ENCODE data around the gene SERPINB6.
"Not testable (repeated sequence)": the region's sequence is repeated elsewhere in the genome, so short reads cannot be mapped to it uniquely, and the experiment has no call there.

SERPINB6 gene

GRCh38 chr6:3001146-3001772 lies 29.9 kb upstream of the SERPINB6 start:
- no peak for DNase-seq (ENCODE audit: low read depth)
- no peak overlapping the region for H3K4me3 ChIP-seq (ENCODE audit: low read depth, low read length)

GRCh38 chr6:2999618-3000557 lies 28.5 kb upstream of the SERPINB6 start, which contains the start of gene NQO2:
Gene NQO2 (plus strand): TSS chr6:2999894. CDS start chr6:3006553, 6,659 bp downstream.
- DNase-seq (ENCODE audit: low read depth) = no peak
- peak within 1 kb of the TSS; percentile 86 for H3K4me3 ChIP-seq (ENCODE audit: low read depth, low read length)

GRCh38 chr6:2998998-2999617 lies 27.7 kb upstream of the SERPINB6 start:
- DNase-seq (ENCODE audit: low read depth) = peak; percentile 81
- peak overlapping the region; percentile 59 for H3K4me3 ChIP-seq (ENCODE audit: low read depth, low read length)

GRCh38 chr6:2998249-2998997 lies 27.1 kb upstream of the SERPINB6 start:
- DNase-seq (ENCODE audit: low read depth) = not testable (repeated sequence)
- H3K4me3 ChIP-seq (ENCODE audit: low read depth, low read length) = peak overlapping the region; percentile 59

- DNase-seq (ENCODE audit: low read depth) = no peak
- H3K4me3 ChIP-seq (ENCODE audit: low read depth, low read length) = no peak overlapping the region
These were observed 22.5 kb upstream of the SERPINB6 start for GRCh38 chr6:2993755-2994317.

GRCh38 chr6:2992330-2992979 lies 21.1 kb upstream of the SERPINB6 start:
- no peak overlapping the region for H3K4me3 ChIP-seq (ENCODE audit: low read depth, low read length)
- no peak for DNase-seq (ENCODE audit: low read depth)

GRCh38 chr6:2990932-2991506 lies 19.7 kb upstream of the SERPINB6 start:
- peak overlapping the region; percentile 68 for H3K4me3 ChIP-seq (ENCODE audit: low read depth, low read length)
- no peak for DNase-seq (ENCODE audit: low read depth)

- peak overlapping the region; percentile 68 for H3K4me3 ChIP-seq (ENCODE audit: low read depth, low read length)
- DNase-seq (ENCODE audit: low read depth) = no peak
These were observed 19.0 kb upstream of the SERPINB6 start for GRCh38 chr6:2990248-2990931.

- DNase-seq (ENCODE audit: low read depth) = peak; percentile 84
These were observed 18.2 kb upstream of the SERPINB6 start for GRCh38 chr6:2989332-2990247.

GRCh38 chr6:2988426-2989331 lies 17.3 kb upstream of the SERPINB6 start:
- peak; percentile 68 for DNase-seq (ENCODE audit: low read depth)
- peak overlapping the region; percentile 68 for H3K4me3 ChIP-seq (ENCODE audit: low read depth, low read length)

More at GRCh38 chr6:2989332-2990247, 18.2 kb upstream of the SERPINB6 start:
- H3K4me3 ChIP-seq (ENCODE audit: low read depth, low read length) = peak overlapping the region; percentile 68

GRCh38 chr6:2988094-2988425 lies 16.7 kb upstream of the SERPINB6 start:
- H3K4me3 ChIP-seq (ENCODE audit: low read depth, low read length) = peak overlapping the region; percentile 68
- no peak for DNase-seq (ENCODE audit: low read depth)

GRCh38 chr6:2986722-2987221 lies 15.4 kb upstream of the SERPINB6 start:
- peak; percentile 85 for DNase-seq (ENCODE audit: low read depth)
- H3K4me3 ChIP-seq (ENCODE audit: low read depth, low read length) = no peak overlapping the region

- H3K4me3 ChIP-seq (ENCODE audit: low read depth, low read length) = no peak overlapping the region
- DNase-seq (ENCODE audit: low read depth) = no peak
These were observed 13.5 kb upstream of the SERPINB6 start for GRCh38 chr6:2984738-2985406.

- DNase-seq (ENCODE audit: low read depth) = no peak
- no peak overlapping the region for H3K4me3 ChIP-seq (ENCODE audit: low read depth, low read length)
These were observed 11.2 kb upstream of the SERPINB6 start for GRCh38 chr6:2982426-2983117.

- DNase-seq (ENCODE audit: low read depth) = no peak
- H3K4me3 ChIP-seq (ENCODE audit: low read depth, low read length) = no peak overlapping the region
These were observed 9.1 kb upstream of the SERPINB6 start for GRCh38 chr6:2980465-2980855.
